Renal cortical epithelial cell (primary cell): ENCODE results near the gene OR4K2. TPM values are rescaled to one million over a fixed set of nuclear protein-coding genes. Genes with fewer than 3 reads are reported as not detected.

Experiments
- total RNA-seq: library from RNA; depleted of rRNA; stranded (reverse); fragments of >200 nt; gene quantifications from 2 replicates; pipeline ENCODE4 v1.2.3, GENCODE V29; 2014

The OR4K2 gene
- total RNA-seq, 1 donor from 2014 or later: not detected

Other genes starting within 250 kb of the OR4K2 start
- gene OR11H2, start 161.3 kb upstream of the OR4K2 start, total RNA-seq: not detected in 2 replicates
- not detected in 2 replicates for gene OR4Q3, start 131.6 kb upstream of the OR4K2 start, total RNA-seq
- not detected in 2 replicates for gene OR4M1, start 101.6 kb upstream of the OR4K2 start, total RNA-seq
- gene OR4N2, start 71.4 kb upstream of the OR4K2 start, total RNA-seq: not detected in 2 replicates
- not detected in 2 replicates for gene OR4K5, start 45.5 kb downstream of the OR4K2 start, total RNA-seq
- not detected in 2 replicates for gene OR4K1, start 55.8 kb downstream of the OR4K2 start, total RNA-seq
- not detected in 2 replicates for gene OR4K15, start 100.4 kb downstream of the OR4K2 start, total RNA-seq
- not detected in 2 replicates for gene OR4Q2, start 127.0 kb downstream of the OR4K2 start, total RNA-seq
- not detected in 2 replicates for gene OR4K14, start 144.2 kb downstream of the OR4K2 start, total RNA-seq
- not detected in 2 replicates for gene OR4K13, start 160.9 kb downstream of the OR4K2 start, total RNA-seq
- gene OR4L1, start 184.9 kb downstream of the OR4K2 start, total RNA-seq: not detected in 2 replicates
- gene OR4K17, start 235.6 kb downstream of the OR4K2 start, total RNA-seq: not detected in 2 replicates